DOHH2 (cell line): ENCODE data around the gene AP5Z1.

Experiments used
- H3F3A ChIP-seq: fragments of 200-600 bp; sonication (generic), shearing (Covaris generic); 2 replicates; pipeline ENCODE4 v1.6.0; 2016; ENCODE audit warnings: antibody characterized with exemption, mild to moderate bottlenecking; ENCODE audit not compliant: control insufficient read depth, insufficient read depth
- H3K27ac ChIP-seq: fragments of 200-600 bp; sonication (generic); 2 replicates; pipeline ENCODE4 v1.5.1; 2014; ENCODE audit warnings: low read depth, mild to moderate bottlenecking, low read length, moderate library complexity
- H3K27me3 ChIP-seq: fragments of 200-600 bp; sonication (generic); 2 replicates; pipeline ENCODE4 v1.6.1; 2014; ENCODE audit warnings: mild to moderate bottlenecking, low read length, mixed read lengths; ENCODE audit not compliant: control insufficient read depth
- H3K36me3 ChIP-seq: fragments of 200-600 bp; sonication (generic); 2 replicates; pipeline ENCODE4 v1.6.1; 2014; ENCODE audit warnings: mild to moderate bottlenecking, low read length, moderate library complexity, mixed read lengths; ENCODE audit not compliant: control insufficient read depth
- H3K4me1 ChIP-seq: fragments of 200-600 bp; sonication (generic); 2 replicates; pipeline ENCODE4 v1.6.1; 2014; ENCODE audit warnings: mild to moderate bottlenecking, low read length, mixed read lengths; ENCODE audit not compliant: control insufficient read depth
- H3K4me2 ChIP-seq: fragments of 200-600 bp; sonication (generic); 2 replicates; pipeline ENCODE4 v1.6.0; 2014; ENCODE audit warnings: mild to moderate bottlenecking, low read length, moderate library complexity
- H3K4me3 ChIP-seq: fragments of 200-600 bp; sonication (generic); 2 replicates; pipeline ENCODE4 v1.5.1; 2014; ENCODE audit warnings: mild to moderate bottlenecking, low read length, mixed read lengths
- H3K79me2 ChIP-seq: fragments of 200-600 bp; sonication (generic); 2 replicates; pipeline ENCODE4 v1.6.1; 2014; ENCODE audit warnings: mild to moderate bottlenecking, low read length, mixed read lengths; ENCODE audit not compliant: control insufficient read depth
- H3K9me2 ChIP-seq: fragments of 200-600 bp; sonication (generic); replicated peaks from 2 replicates; pipeline ENCODE4 v1.6.1; 2014; ENCODE audit warnings: mild to moderate bottlenecking, low read length, mixed read lengths; ENCODE audit not compliant: control insufficient read depth
- H3K9me3 ChIP-seq: fragments of 200-600 bp; sonication (generic); 2 replicates; pipeline ENCODE4 v1.6.1; 2014; ENCODE audit warnings: antibody characterized with exemption, low read length, mixed read lengths; ENCODE audit not compliant: control insufficient read depth, insufficient read depth
- H4K20me1 ChIP-seq: fragments of 200-600 bp; sonication (generic); 2 replicates; pipeline ENCODE4 v1.6.0; 2014; ENCODE audit warnings: low read depth, mild to moderate bottlenecking, antibody characterized with exemption, low read length, moderate library complexity; ENCODE audit not compliant: control insufficient read depth, insufficient read depth
- EZH2phosphoT487 ChIP-seq: fragments of 200-600 bp; sonication (generic); IDR thresholded peaks from 2 replicates; pipeline ENCODE4 v1.6.1; 2017; ENCODE audit warnings: borderline replicate concordance, mild to moderate bottlenecking, antibody characterized with exemption, low read length, moderate library complexity, mixed read lengths
- TF ChIP-seq, protein P1 (sequence below): fragments of 200-600 bp; sonication (generic); IDR thresholded peaks from one replicate; pipeline ENCODE4 v1.5.1; 2014; ENCODE audit warnings: antibody characterized with exemption, mild to moderate bottlenecking, low read depth, low read length; ENCODE audit not compliant: poor library complexity, severe bottlenecking

Gene AP5Z1

DNA sequence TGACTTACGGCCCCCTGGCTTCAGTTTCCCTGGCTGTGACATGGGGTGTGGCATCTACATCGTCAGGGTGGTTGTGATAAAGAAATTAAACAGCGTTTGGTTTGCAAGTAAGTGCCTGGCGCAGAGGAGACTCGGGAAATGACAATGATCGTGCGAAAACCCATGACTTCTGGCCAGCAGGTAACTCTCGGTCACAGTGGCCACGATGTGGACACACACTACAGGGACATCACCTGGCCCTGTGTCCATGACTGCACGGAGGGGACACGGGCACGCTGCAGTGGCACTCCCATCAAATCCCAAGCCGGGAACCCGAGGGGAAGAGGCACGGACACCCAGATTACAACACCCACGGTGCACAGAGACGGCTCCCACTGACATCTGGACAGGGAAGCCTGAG is 57.8 kb downstream of the AP5Z1 start:
- H3K9me2 ChIP-seq = no peaks in the 10 kb centered on the region
- no peaks in the 10 kb centered on the region for H3K4me1 ChIP-seq
- no peak overlapping the region for H3K4me2 ChIP-seq
- no peaks in the 10 kb centered on the region for H3K27me3 ChIP-seq
- no peak overlapping the region for H3K4me3 ChIP-seq
- no peaks in the 10 kb centered on the region for H3K9me3 ChIP-seq
- no peaks in the 10 kb centered on the region for H3K36me3 ChIP-seq
- no peaks in the 10 kb centered on the region for H3F3A ChIP-seq
- H4K20me1 ChIP-seq = no peaks in the 10 kb centered on the region
- no peak for TF ChIP-seq EZH2phosphoT487
- TF ChIP-seq, protein P1, sequence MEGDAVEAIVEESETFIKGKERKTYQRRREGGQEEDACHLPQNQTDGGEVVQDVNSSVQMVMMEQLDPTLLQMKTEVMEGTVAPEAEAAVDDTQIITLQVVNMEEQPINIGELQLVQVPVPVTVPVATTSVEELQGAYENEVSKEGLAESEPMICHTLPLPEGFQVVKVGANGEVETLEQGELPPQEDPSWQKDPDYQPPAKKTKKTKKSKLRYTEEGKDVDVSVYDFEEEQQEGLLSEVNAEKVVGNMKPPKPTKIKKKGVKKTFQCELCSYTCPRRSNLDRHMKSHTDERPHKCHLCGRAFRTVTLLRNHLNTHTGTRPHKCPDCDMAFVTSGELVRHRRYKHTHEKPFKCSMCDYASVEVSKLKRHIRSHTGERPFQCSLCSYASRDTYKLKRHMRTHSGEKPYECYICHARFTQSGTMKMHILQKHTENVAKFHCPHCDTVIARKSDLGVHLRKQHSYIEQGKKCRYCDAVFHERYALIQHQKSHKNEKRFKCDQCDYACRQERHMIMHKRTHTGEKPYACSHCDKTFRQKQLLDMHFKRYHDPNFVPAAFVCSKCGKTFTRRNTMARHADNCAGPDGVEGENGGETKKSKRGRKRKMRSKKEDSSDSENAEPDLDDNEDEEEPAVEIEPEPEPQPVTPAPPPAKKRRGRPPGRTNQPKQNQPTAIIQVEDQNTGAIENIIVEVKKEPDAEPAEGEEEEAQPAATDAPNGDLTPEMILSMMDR = no peak
- no peak overlapping the region for H3K27ac ChIP-seq
- H3K79me2 ChIP-seq = no peaks in the 10 kb centered on the region

DNA sequence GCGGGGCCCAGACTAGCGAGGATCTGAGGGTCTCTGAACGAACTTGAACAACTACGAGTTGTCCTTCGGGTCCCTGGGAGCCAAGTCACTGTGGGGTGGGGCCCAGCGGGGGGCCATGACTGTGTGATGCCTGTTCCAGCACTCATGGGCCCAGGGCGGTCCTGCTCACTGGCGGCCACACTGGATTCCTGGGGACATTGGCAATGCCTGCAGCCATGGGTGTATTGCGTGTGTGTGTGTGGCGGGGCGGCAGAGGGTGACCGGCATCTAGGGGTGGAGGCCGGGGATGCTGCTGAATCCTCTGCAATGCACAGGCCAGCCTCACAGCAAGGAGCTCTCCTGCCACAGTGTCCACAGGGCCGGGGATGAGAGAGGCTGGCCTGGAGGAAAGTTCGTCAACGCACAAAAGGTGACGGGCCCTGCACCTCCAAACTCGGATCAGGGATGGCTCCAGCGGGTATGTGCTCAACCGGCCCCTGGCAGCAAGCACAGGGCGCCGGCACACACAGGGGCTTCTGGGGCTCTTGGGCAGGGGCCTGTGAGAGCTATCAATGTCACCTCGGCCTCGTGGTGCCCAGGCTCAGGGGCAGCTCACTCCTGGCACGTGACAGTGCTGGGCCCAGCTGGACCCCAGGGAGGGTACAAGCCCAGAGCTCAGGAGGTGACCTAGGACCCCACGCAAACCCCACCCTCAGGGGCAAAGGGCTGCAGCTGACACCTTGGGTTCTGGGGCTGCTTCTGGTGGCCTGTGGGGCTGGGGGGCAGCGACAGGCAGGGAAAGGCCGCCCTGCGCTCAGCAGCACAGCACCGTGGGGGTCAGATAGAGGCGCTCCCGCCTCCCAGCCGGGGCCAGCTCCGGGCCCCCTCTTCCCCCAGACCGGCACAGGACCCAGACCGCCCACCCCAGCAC is 58.5 kb downstream of the AP5Z1 start:
- H4K20me1 ChIP-seq = no peaks in the 10 kb centered on the region
- H3F3A ChIP-seq = no peaks in the 10 kb centered on the region
- no peaks in the 10 kb centered on the region for H3K36me3 ChIP-seq
- TF ChIP-seq, protein P1 = no peak
- TF ChIP-seq EZH2phosphoT487 = no peak
- H3K4me2 ChIP-seq = no peak overlapping the region
- H3K9me3 ChIP-seq = no peaks in the 10 kb centered on the region
- H3K27ac ChIP-seq = no peak overlapping the region
- no peak overlapping the region for H3K4me3 ChIP-seq
- no peaks in the 10 kb centered on the region for H3K27me3 ChIP-seq
- no peaks in the 10 kb centered on the region for H3K9me2 ChIP-seq
- no peaks in the 10 kb centered on the region for H3K4me1 ChIP-seq
- H3K79me2 ChIP-seq = no peaks in the 10 kb centered on the region

DNA sequence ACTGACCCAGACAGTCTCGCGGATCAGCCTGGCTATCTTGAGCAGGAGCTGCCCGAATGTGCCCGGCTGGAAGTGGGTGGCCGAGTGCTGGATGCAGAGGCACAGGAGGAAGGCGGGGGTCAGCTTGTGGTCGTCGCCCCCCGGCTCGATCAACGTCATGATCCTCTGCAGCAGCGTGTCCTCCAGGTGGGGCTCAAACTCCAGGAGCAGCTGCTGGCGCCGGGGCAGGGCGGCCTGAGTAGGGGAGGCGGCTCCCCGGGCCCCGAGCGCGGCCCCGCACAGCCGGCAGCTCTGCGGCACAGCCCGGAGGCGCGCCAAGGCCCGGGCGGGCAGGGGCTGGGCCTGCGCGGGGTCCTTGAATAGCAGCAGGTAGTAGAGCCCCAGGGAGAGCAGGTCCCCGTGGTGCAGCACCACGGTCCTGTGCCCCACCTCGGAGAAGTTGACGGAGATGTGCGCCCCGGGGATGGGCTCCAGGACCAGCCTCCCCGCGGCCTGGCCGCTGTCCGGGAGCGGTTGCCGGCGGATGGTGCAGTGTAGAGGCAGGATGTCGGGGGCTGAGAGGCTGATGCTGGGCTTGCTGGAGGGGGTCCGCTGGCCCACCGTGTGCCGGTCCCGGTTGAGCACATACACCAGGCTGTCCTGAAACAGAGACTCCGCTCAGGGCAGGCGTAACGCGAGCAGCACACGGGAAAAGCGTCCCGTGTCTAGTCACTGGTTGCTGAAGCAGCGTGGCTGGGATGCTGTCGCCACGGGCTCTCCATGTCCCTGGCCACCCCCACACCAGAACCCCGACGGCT is 59.4 kb downstream of the AP5Z1 start:
- no peaks in the 10 kb centered on the region for H3K79me2 ChIP-seq
- no peak overlapping the region for H3K4me3 ChIP-seq
- no peak overlapping the region for H3K27ac ChIP-seq
- no peaks in the 10 kb centered on the region for H3K36me3 ChIP-seq
- H3F3A ChIP-seq = no peaks in the 10 kb centered on the region
- TF ChIP-seq EZH2phosphoT487 = no peak
- TF ChIP-seq, protein P1 = no peak
- no peaks in the 10 kb centered on the region for H3K9me2 ChIP-seq
- no peaks in the 10 kb centered on the region for H3K4me1 ChIP-seq
- no peaks in the 10 kb centered on the region for H3K27me3 ChIP-seq
- H4K20me1 ChIP-seq = no peaks in the 10 kb centered on the region
- H3K4me2 ChIP-seq = no peak overlapping the region
- H3K9me3 ChIP-seq = no peaks in the 10 kb centered on the region
